Tibial nerve (tissue), 4 donors: Measurements from ENCODE around the gene MBTPS2. TPM values are rescaled to one million over a fixed set of nuclear protein-coding genes. Genes with fewer than 3 reads are reported as not detected.
A peak's percentile ranks its signal among the peaks of the same experiment; 100 is the strongest.

Experiments used
- DNase-seq, 2 donors: peaks; one replicate each; pipeline ENCODE4 v3.0.0-alpha.2; 2019; ENCODE audit warnings: low spot score in 2 of 2
- H3K27ac ChIP-seq, 4 donors: fragments of 200-600 bp; sonication (generic) in 3 of 4; one replicate each; pipeline ENCODE4 v1.5.1; 2017 to 2019; ENCODE audit warnings: mild to moderate bottlenecking in 1 of 4
- H3K27me3 ChIP-seq, 2 donors: fragments of 200-600 bp; sonication (generic) in 1 of 2; one replicate each; pipeline versions ENCODE4 v1.5.1 to v1.6.0; 2017 to 2019
- H3K36me3 ChIP-seq, 3 donors: fragments of 200-600 bp; sonication (generic); one replicate each; pipeline ENCODE4 v1.5.1; 2018 to 2019
- H3K4me1 ChIP-seq, 4 donors: fragments of 200-600 bp; sonication (generic) in 3 of 4; one replicate each; pipeline ENCODE4 v1.5.1; 2017 to 2019
- H3K4me3 ChIP-seq, 4 donors: fragments of 200-600 bp; sonication (generic) in 3 of 4; one replicate each; pipeline ENCODE4 v1.5.1; 2017 to 2019; ENCODE audit warnings: mild to moderate bottlenecking in 1 of 4, moderate library complexity in 1 of 4
- H3K9me3 ChIP-seq, 4 donors: fragments of 200-600 bp; sonication (generic) in 3 of 4; one replicate each; pipeline ENCODE4 v1.5.1; 2017 to 2019
- CTCF ChIP-seq, 5 experiments: fragments of 200-600 bp in 3 of 5; fragments of 450-650 bp in 2 of 5; sonication (generic) in 3 of 5; IDR thresholded peaks; one replicate each; pipeline ENCODE4 v1.5.1; 2016 to 2019; ENCODE audit warnings: antibody characterized with exemption in 5 of 5, mild to moderate bottlenecking in 3 of 5, moderate library complexity in 2 of 5
- EP300 ChIP-seq, 2 donors: sonication (generic); formaldehyde crosslinking; IDR thresholded peaks; one replicate each; pipeline ENCODE4 v1.6.1; 2017; ENCODE audit warnings: antibody characterized with exemption in 2 of 2, mild to moderate bottlenecking in 1 of 2
- POLR2A ChIP-seq, 2 donors: fragments of 450-650 bp; IDR thresholded peaks; one replicate each; pipeline ENCODE4 v1.6.1; 2017; ENCODE audit warnings: antibody characterized with exemption in 2 of 2, mild to moderate bottlenecking in 2 of 2, moderate library complexity in 2 of 2
- WGBS, 2 donors: methylation state at CpG; one replicate each; pipeline ENCODE4 v1.1.5; 2018; 5-methylcytosine and 5-hydroxymethylcytosine counted together
- total RNA-seq, 4 donors: library from RNA; depleted of rRNA; stranded (reverse); fragments of >200 nt; gene quantifications; one replicate each; pipeline ENCODE4 v1.1.0, GENCODE V29; 2016

MBTPS2 gene
- total RNA-seq, 4 donors from 2014 or later: 9.0 to 16.2 (median 12.4) TPM

- no peaks in the 10 kb centered on the region for H3K9me3 ChIP-seq
- H3K36me3 ChIP-seq: no peaks in the 10 kb centered on the region
- no peak for DNase-seq
- TF ChIP-seq CTCF (IDR thresholded peaks at IDR 0.05): no peak
- peak in 1 of 2 donors; percentile 19 for TF ChIP-seq EP300 (IDR thresholded peaks at IDR 0.05)
- H3K4me1 ChIP-seq: peaks cover 0 to 6% (median 0%) of the 10 kb centered on the region in 4 donors
- H3K27me3 ChIP-seq: no peaks in the 10 kb centered on the region
- H3K4me3 ChIP-seq: peak overlapping the region in 1 of 4 donors; percentile 31
- WGBS, 2 donors: 24 to 40% methylated on average over 6 of the region's 6 CpGs
- H3K27ac ChIP-seq: peak overlapping the region; percentile 11 to 73 (median 56)
These were observed 87.3 kb downstream of the MBTPS2 start for GRCh38 chrX:21926527-21927278.

- H3K9me3 ChIP-seq: no peaks in the 10 kb centered on the region
- WGBS, 2 donors: 87 to 91% methylated on average over 4 of the region's 4 CpGs
- no peak overlapping the region for H3K27ac ChIP-seq
These were observed 89.8 kb downstream of the MBTPS2 start for GRCh38 chrX:21929209-21929608.

GRCh38 chrX:21930986-21931385, 91.6 kb downstream of the MBTPS2 start:
- DNase-seq: no peak
- Histone ChIP-seq H3K9me3 (no peaks in the 10 kb centered on the region), H3K4me1 (peaks cover 0 to 6% (median 0%) of the 10 kb centered on the region in 4 donors), H3K4me3 (no peak overlapping the region), H3K27ac (no peak overlapping the region), H3K36me3 (no peaks in the 10 kb centered on the region), H3K27me3 (no peaks in the 10 kb centered on the region)
- TF ChIP-seq POLR2A (IDR thresholded peaks at IDR 0.05): no peak
- no peak for TF ChIP-seq CTCF (IDR thresholded peaks at IDR 0.05)
- no peak for TF ChIP-seq EP300 (IDR thresholded peaks at IDR 0.05)
- WGBS, 2 donors: 62 to 83% methylated on average over 1 of the region's 1 CpG

More at GRCh38 chrX:21929209-21929608, 89.8 kb downstream of the MBTPS2 start:
- no peak overlapping the region for H3K4me3 ChIP-seq
- TF ChIP-seq CTCF (IDR thresholded peaks at IDR 0.05) (no peak), EP300 (IDR thresholded peaks at IDR 0.05) (no peak), POLR2A (IDR thresholded peaks at IDR 0.05) (no peak)
- H3K4me1 ChIP-seq: peaks cover 0 to 6% (median 0%) of the 10 kb centered on the region in 4 donors
- no peaks in the 10 kb centered on the region for H3K27me3 ChIP-seq
- no peaks in the 10 kb centered on the region for H3K36me3 ChIP-seq
- DNase-seq: no peak

- WGBS, 2 donors: 55 to 58% methylated on average over 11 of the region's 11 CpGs
- Histone ChIP-seq H3K27ac (peak overlapping the region in 2 of 4 donors; percentile 47 to 70), H3K4me1 (no peaks in the 10 kb centered on the region)
These were observed 93.0 kb downstream of the MBTPS2 start for GRCh38 chrX:21932292-21933002.

More at GRCh38 chrX:21932292-21933002, 93.0 kb downstream of the MBTPS2 start:
- H3K4me3 ChIP-seq: no peak overlapping the region
- peak in 1 of 2 donors; percentile 35 for TF ChIP-seq EP300 (IDR thresholded peaks at IDR 0.05)
- TF ChIP-seq POLR2A (IDR thresholded peaks at IDR 0.05): no peak
- no peak for TF ChIP-seq CTCF (IDR thresholded peaks at IDR 0.05)
- no peaks in the 10 kb centered on the region for H3K9me3 ChIP-seq
- DNase-seq: no peak
- H3K36me3 ChIP-seq: no peaks in the 10 kb centered on the region
- no peaks in the 10 kb centered on the region for H3K27me3 ChIP-seq
